HG03439 (cell line): Measurements from ENCODE around the gene AK1.

Source experiments
- ATAC-seq: cut with Tn5 transposase; IDR thresholded peaks from one replicate; pipeline ENCODE4 v1.9.1; 2021; ENCODE audit warnings: mild to moderate bottlenecking, moderate library complexity; ENCODE audit not compliant: unreplicated experiment

Gene AK1

DNA sequence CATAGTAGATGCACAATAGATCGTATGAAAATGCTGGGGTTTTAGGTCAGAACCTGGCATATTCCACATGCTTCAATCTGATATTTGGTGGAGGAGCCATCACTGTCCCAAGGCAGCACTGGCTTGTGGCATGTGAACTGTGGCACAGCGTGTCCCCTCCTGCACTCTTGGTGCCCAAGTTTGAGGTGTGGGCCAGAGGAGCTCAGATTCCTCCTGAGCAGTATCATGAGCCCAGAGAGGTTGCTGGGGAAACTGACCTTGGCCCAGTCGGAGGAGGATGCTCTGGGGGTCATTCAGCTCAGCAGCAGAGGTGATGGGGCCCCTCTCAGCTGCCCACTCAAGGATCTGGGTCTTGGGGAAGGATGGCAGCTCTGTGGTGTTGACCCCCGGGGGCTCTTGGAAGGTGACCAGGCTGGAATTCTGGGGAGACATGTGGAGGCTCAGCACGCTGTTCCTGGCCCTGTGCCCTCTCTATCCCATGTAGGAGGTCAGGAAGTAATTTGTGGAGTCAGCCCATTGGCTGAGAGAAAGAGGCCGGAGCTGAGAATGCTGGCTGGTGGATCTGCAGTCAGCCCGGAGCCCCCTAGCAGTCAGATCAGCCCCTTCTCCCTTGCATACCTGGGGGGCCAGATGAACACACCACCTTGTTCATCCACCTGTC is 51.1 kb downstream of the AK1 start:
- ATAC-seq = no peak

DNA sequence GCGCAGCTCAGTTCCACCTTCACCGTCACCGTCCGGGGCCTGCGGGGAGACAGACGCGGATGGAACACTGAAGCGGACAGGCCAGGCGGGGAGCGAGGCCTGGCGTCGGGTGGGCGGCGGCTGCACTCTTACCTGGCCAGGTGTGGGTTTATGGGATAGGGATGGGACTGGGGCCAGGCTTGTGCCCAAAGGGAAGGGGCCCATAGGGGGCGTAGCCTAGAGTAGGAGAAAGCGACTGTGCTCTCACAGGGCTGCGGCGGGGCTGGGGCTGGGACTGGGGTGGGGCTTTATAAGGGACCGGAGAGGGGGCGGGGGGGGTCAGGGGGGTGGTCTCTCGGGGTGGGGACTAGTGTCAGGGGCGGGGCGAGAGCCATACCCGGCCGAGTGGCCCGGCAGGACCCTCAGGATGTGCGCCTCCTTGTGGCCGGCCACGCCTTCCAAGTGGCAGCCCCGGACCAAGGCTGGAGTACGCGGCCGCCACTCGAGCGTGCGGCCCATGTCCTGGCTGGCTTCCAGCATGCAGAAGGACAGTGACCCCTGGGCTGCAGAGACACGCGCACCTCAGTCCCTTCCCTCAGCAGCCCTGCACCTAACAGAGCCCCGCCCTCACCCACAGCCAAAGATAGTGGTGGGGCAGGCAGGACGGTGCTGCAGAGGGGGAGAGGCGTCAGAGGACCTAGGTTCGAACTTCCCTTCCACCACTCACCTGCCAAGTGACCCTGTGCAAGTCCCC is 52.0 kb downstream of the AK1 start:
- no peak for ATAC-seq

DNA sequence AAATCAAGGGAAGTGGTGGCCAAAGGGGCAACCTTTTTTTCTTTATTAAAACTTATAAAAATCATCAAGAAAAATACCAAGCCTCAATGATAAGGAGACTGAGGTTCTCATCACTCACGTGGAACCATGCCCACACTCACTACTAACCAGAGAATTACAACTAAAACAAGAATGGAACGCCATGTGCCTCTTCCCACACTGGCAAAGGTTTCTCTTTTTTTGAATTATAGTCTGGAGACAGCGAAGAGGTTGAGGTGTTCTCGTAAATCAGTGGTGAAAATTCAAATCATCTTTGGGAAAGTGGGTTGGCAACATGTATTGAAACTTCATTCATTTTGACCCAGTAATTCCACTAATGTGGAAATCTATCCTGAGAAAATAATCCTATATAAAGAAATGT is 55.4 kb downstream of the AK1 start:
- no peak for ATAC-seq

DNA sequence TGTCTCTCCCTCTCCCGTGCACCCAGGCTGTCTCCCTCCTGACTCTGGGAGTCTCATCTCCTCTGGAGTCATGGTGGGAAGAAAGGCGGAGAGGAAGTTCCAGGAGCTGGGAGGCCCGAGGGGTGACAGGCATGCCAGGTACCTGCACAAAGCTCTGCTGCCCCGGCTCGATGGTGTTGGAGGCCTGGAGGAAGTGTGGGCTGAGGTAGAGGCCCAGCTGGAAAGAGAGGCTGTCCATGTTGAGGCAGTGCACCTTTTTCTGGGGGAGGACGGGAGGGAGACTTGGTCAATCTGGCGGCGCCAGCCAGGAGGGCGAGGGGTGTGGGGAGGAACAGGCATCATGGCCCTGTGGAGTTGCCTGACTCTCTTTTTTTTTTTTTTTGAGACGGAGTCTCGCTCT is 58.9 kb downstream of the AK1 start:
- no peak for ATAC-seq

DNA sequence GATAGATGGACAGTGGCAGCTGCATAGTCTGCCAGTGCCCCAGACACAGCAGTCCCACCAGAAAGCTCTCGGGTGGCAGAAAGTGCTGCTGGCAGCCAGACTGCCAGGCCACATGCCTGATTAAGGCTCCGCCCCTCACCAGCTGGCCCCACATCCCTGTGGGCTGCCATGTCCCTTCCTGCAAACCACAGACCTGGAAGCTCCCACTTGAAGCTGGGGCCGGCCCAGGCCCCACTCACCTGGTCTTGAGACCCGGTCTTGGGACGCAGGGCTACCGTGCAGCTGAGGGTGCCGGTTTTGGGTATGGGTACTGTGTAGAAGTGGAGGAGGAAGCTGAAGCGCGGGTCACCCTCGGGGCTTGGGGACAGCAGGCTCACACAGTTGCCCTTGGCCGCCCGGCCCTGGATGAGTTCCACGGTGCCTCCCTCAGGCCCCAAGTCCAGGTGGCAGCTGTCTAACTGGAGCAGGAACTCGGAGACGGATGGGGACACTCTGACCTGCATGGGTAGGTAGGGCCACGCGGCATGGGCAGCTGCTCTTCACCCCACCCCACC is 59.5 kb downstream of the AK1 start:
- no peak for ATAC-seq

DNA sequence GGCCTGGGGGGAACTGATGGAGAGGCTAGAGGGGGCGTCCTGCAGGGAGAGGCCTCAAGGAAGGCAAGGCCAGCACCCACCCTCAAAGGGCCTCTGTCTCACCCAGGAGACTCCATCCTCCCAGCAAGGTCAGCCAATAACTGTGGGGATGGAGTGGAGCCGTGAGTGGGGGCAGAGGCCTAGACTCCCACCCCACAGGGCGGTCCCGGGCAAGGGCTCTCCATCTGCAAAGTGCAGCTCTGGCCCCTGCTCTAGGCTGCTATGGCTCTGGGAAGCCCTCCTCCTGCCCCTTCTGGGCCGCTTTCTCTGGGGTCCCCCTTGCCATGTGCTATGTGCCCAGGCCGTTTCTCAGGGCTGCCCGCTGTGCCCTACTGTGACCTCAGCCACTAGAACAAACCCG is 60.7 kb downstream of the AK1 start:
- no peak for ATAC-seq
